ENCODE results near the gene SLFN13.
"Not testable (repeated sequence)": the region's sequence is repeated elsewhere in the genome, so short reads cannot be mapped to it uniquely, and the experiment has no call there.

Gene SLFN13

GRCh38 chr17:35448214-35448898 is at the start of gene SLFN13:
TSS of gene SLFN13 (minus strand) at chr17:35448766. CDS start at chr17:35445680, 3,086 bp downstream.
- DNase-seq (ENCODE audit: low read depth) = peak; percentile 79

- no peak for DNase-seq (ENCODE audit: low read depth)
Observed at GRCh38 chr17:35496451-35497290, 48.1 kb upstream of the SLFN13 start.

GRCh38 chr17:35493040-35493439 is 44.5 kb upstream of the SLFN13 start:
- DNase-seq (ENCODE audit: low read depth) = no peak

GRCh38 chr17:35491417-35491816 is 42.9 kb upstream of the SLFN13 start:
- no peak for DNase-seq (ENCODE audit: low read depth)

GRCh38 chr17:35489944-35490343 is 41.4 kb upstream of the SLFN13 start:
- DNase-seq (ENCODE audit: low read depth) = no peak

- no peak for DNase-seq (ENCODE audit: low read depth)
Observed at GRCh38 chr17:35488991-35489390, 40.4 kb upstream of the SLFN13 start.

GRCh38 chr17:35486920-35487732 is 38.6 kb upstream of the SLFN13 start:
- peak; percentile 80 for DNase-seq (ENCODE audit: low read depth)

- no peak for DNase-seq (ENCODE audit: low read depth)
Observed at GRCh38 chr17:35479271-35479670, 30.7 kb upstream of the SLFN13 start.

- DNase-seq (ENCODE audit: low read depth) = no peak
Observed at GRCh38 chr17:35477248-35477647, 28.7 kb upstream of the SLFN13 start.

GRCh38 chr17:35476283-35476820 is 27.8 kb upstream of the SLFN13 start:
- no peak for DNase-seq (ENCODE audit: low read depth)

GRCh38 chr17:35468475-35468874 is 19.9 kb upstream of the SLFN13 start:
- no peak for DNase-seq (ENCODE audit: low read depth)

- no peak for DNase-seq (ENCODE audit: low read depth)
Observed at GRCh38 chr17:35467824-35468223, 19.3 kb upstream of the SLFN13 start.

- no peak for DNase-seq (ENCODE audit: low read depth)
Observed at GRCh38 chr17:35460354-35460851, 11.8 kb upstream of the SLFN13 start.

GRCh38 chr17:35454035-35454434 is 5.5 kb upstream of the SLFN13 start:
- DNase-seq (ENCODE audit: low read depth) = not testable (repeated sequence)

- DNase-seq (ENCODE audit: low read depth) = no peak
Observed at GRCh38 chr17:35453171-35453570, 4.6 kb upstream of the SLFN13 start.

- peak; percentile 42 for DNase-seq (ENCODE audit: low read depth)
Observed at GRCh38 chr17:35449371-35449931, 885 bp upstream of the SLFN13 start.

GRCh38 chr17:35448899-35449227 is 297 bp upstream of the SLFN13 start:
- DNase-seq (ENCODE audit: low read depth) = no peak

GRCh38 chr17:35447499-35447898 is 1.1 kb downstream of the SLFN13 start:
- no peak for DNase-seq (ENCODE audit: low read depth)

- no peak for DNase-seq (ENCODE audit: low read depth)
Observed at GRCh38 chr17:35438433-35438832, 10.1 kb downstream of the SLFN13 start.

- peak; percentile 100 for DNase-seq (ENCODE audit: low read depth)
Observed at GRCh38 chr17:35433075-35433894, 15.3 kb downstream of the SLFN13 start.

All from iris pigment epithelial cell (primary cell).